ENCODE results near the gene PLXDC2.

PLXDC2 gene

GRCh38 chr10:20048161-20048560 is 231.9 kb downstream of the PLXDC2 start:
- peak; percentile 71 for DNase-seq (ENCODE audit: low spot score)

DNA sequence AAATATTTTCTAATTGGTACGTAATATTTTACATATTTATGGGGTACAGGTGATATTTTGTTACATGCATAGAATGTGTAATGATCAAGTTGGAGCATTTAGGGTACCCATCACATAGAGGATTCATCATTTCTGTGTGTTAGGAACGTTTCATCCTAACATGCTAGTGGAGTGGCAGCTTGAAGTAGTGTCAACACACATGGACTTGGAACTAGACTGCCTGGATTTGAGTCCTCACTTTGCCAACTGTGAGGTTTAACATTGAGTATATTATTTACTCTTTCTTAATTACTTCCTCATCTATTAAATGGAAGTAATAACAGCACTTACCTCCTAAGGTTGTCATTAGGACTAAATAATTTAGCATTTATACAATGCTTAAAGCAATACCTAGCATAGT is 241.9 kb downstream of the PLXDC2 start:
- no peak for DNase-seq (ENCODE audit: low spot score)

DNA sequence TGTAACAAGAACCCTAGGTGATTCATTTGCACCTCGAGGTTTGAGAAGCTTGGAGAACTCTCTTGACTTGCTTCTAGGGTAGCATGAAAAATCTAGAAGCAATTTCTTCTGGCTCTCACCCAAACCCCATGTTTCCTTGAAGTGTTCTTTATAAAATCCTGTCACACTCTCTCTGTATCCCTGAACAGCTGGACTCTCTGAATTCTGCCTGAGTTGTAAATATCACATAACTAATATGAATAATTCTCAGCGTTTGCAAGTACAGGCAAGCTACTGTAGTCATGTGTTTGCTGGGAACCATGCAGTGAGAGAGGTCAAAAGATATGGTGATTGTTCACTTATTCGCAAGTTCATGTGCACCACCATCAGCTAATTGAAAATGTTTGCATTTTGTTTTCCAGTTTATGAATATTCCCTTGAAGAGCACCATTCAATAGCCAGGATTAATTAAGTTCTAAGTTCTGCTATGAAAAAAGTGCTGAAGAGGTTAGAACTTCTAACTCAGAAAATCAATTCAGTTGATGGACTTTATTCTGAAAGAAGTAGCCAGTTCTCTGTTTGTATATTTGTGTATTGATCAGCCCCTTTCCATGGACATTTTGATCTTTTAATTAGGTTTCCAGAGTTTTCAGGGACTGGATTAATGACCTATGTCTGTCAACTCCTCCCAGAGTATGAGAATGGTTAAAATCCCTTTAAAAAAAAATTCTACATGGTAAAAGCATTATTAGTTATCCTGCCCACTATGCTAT is 243.0 kb downstream of the PLXDC2 start:
- DNase-seq (ENCODE audit: low spot score): no peak

DNA sequence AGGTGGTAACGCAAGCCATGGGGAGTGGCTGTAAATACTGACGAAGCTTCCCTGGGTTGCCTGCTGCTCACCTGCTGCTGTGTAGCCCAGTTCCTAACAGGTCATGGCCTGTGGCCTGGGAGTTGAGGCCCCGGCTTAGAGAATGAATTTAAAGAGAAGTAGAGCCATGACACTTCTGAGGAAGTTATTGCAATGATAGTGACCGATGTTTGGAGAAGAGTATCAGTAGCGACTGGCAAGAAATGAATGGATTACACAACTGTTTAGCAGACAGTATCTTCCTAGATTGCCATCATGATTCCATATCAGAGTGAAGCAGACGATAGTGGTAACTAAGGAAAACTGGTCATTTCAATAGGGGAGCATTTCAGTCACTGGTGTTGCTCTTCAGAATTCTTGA is 249.6 kb downstream of the PLXDC2 start:
- DNase-seq (ENCODE audit: low spot score): no peak

DNA sequence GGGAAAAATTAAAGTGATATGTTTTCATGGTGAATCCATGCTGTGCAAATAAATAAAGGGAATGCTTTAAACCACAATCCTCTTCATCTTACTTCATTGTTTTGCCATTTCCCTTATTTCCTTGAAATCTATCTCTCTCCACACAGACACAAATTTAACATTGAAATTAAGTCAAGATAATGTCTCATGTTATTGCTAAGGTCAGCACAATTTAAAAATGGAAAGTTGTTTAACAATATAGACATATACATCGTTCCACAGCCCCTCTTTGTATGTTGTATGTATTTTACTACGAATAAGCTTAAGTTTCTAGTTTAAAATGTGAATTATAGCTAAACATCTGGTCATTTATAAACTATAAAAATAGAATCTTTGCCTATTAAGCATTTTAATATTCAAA is 256.9 kb downstream of the PLXDC2 start:
- no peak for DNase-seq (ENCODE audit: low spot score)

DNA sequence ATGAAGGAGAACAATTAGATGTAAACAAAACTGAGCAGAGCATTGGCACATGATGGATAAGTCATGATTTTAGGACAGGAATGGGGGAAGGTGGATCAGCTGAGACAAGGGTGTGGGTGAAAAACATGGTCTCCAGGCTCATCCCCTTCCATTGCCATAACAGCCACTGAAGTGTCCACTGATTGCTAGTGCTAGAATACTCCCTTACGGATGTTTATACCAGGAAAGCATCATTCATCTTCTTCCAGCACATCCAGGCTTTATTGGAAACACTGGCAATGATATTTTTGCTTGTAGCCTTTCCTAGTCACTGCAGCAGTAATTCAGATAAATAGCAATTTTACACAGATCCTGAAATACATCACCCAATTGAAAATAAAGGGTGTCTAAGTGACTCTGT is 259.5 kb downstream of the PLXDC2 start:
- no peak for DNase-seq (ENCODE audit: low spot score)

DNA sequence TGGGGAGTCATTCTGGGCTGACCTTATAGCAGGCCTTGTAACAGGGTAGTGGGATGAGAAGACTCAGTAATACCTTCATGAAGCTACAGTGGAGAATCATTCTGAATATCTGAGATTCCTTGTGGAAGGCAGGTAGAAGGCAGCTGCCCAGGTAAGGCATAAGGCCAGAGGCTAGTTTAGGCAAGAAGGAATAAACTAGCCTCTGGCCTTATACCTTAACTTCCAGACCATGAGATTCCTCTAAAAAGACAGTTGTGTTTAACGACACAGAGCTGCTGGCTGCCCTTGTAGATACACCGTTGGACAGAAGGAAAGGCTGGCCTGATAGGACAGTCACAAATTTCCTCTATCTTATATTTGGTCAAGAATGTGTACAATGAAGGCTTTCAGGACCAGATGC is 268.2 kb downstream of the PLXDC2 start:
- DNase-seq (ENCODE audit: low spot score): no peak

- DNase-seq (ENCODE audit: low spot score): no peak
Measured at GRCh38 chr10:20085115-20085514, 268.9 kb downstream of the PLXDC2 start.

- DNase-seq (ENCODE audit: low spot score): no peak
Measured at GRCh38 chr10:20087353-20087752, 271.1 kb downstream of the PLXDC2 start.

GRCh38 chr10:20088061-20088701 is 271.9 kb downstream of the PLXDC2 start:
- DNase-seq (ENCODE audit: low spot score): no peak

DNA sequence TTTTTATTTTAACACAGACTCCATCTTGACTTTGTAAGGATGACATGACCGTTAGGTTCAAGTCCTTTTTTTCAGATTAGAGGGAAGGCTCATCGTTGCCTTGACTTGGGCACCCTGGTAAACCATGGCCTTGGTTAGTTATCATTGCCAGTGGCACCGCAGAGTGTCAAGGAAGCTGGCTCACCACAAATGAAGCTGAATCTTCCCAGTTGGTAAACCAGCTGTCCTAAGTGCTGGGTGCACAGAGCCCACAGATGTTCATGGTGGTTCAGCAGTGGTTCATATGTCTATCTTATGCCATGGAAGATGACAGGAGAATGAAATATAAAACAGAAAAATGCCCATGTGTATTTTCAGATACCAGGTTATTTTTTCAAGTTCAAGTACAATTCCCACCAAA is 273.6 kb downstream of the PLXDC2 start:
- DNase-seq (ENCODE audit: low spot score): no peak

DNA sequence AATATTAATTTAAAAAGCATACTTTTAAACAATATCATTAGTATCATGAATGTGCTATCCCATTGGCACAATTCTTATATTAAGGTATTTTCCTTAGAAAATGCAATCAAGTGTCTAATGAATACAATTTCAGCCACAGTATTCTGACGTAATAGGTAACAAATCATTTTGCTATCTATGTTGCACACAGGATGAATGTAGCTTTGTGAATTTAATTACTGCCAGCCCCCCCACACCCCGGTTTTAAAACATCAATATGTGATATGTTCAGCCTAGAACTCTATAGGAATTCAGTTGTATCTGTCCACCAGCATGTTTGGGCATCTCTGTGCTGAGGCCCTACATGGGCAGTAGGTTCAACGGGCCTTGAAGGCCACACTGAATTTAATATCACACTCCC is 274.6 kb downstream of the PLXDC2 start:
- no peak for DNase-seq (ENCODE audit: low spot score)

DNA sequence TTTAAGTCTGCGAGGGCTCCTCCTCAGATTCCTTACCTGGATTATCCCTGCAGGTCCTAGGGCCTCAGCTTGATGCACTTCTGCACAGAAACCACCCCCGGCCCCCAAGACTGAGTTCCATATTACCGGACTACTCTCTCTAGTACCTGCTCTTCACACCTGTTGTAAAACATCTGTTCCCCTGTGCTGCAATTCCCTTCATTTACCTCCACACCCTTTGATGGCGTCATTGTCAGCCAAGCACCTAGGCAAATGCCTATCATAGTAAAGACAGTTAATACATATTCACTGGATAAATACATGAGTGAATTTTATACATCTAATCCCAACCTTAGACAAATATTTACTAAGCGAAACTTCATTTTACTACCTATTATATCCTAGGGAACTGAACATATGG is 275.5 kb downstream of the PLXDC2 start:
- DNase-seq (ENCODE audit: low spot score): no peak

DNA sequence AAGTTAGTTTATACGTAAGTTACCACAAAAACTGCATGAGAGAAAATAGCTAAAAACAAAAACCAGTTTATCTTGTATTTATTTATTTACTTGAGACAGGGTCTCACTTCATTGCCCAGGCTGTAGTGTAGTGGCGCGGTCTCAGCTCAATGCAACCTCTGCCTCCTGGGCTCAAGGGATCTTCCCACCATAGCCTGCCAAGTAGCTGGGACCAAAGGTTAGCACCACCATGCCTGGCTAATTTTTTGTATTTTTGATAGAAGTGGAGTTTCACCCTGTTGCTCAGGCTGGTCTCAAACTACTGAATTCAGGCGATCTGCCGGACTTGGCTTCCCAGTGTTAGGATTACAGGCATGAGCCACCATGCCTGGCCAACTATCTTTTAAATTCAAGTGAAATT is 277.4 kb downstream of the PLXDC2 start:
- DNase-seq (ENCODE audit: low spot score): no peak

DNA sequence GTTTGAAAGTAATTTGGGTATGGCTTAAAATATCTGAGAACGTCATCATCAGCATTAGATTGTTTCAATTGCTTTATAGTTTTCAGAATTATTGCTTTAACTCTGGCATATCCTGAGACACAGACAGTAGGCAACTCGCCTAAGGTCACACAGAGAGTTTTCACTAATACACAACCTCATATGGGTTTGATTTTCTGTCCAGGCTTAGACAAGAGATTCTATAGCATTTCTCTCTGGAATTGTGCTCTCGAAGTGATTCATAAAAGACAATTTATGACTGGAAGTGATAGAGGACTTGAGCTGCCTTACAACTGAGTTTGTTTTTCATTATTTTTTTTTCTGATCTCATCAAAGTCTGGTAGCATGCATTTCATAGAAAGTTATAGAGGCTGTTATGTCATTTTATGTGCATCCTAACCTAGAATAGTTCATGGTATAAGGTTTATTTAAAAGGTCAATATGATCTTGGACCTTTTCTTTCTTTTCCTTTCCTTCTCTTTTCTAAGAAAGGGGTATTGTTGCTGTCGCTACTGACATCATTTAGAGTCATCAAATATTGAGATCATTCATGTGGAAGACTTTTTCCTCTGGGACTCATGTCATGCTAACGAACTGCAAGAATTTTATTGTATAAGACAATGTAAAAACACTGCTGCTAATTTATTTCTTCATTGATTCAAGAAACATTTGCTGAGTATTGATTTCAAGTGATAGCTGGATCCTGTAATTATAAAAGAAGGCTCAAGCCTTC is 278.2 kb downstream of the PLXDC2 start:
- DNase-seq (ENCODE audit: low spot score): no peak

DNA sequence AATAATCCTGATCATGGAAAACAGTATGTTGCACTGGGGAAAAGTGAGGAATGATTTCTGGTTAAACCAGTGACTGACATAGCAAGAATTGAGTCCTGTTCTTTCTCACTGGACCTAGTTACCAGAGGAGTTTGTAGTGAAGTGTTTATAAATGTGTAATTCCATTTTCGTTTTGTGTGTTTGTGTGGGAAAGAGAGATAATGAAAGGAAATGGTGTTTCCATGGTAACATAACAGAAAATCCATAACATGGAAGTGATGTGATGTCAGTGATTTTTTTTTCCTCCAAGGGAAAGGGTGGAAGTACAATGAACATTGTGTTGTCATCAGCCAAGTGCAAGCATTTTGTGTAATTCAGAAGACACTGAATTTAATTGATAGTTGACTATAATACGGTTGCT is 283.9 kb downstream of the PLXDC2 start:
- no peak for DNase-seq (ENCODE audit: low spot score)

DNA sequence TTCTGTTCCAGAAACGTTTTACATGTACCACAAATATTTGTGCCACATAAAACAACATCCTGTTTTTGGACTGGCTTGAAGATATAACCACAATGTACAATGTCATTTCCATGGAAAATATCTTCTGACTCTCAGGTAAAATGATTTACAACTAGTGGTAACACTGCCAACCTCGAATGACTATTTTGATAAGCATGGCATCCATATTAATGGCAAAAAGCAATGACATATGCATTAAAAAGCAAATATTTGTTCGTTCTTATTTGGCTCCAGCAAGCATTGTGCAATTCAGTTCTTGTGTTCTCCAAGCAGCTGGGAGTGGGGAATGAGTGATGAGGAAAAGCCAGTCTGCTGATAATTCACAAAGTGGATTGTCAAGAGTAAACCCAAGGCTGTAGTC is 289.0 kb downstream of the PLXDC2 start:
- DNase-seq (ENCODE audit: low spot score): no peak

GRCh38 chr10:20105931-20106330 is 289.7 kb downstream of the PLXDC2 start:
- no peak for DNase-seq (ENCODE audit: low spot score)

DNA sequence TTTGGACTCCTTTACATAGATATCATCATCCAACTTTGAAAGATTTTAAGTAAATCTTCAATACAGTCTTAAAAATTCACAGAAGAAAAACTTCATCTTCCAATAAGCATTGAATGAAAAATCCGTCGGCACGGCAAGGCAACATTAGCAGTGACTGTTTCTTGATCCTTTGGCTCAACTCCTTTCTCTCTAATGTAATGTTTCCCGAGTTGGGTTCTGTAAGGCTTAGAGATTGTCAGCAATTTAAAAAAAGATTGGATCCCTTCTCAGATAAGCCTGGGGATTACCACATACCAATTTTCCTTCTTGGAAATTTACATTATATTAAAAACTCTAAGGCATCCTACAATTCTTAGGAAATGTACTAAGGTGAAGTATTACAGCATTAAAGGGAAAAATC is 291.8 kb downstream of the PLXDC2 start:
- no peak for DNase-seq (ENCODE audit: low spot score)

DNA sequence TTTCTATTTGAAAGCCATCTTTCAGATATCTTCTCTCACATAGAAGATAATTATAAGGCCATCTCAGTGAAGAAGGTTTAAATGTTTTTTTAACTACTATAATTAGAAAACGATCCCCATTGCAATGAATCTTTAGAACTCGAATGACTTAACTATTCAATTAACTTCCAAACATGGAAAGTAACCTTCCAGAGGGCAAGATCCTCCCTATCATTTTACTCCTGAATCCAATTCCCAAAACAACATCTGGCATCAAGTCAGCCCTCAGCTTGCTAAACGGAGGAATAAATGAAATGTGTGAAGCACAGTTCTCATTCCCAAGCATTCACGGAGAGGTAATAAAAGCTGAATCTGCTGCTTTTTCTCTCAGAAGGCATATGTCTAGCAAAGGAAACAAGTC is 293.4 kb downstream of the PLXDC2 start:
- no peak for DNase-seq (ENCODE audit: low spot score)

GRCh38 chr10:20110125-20111100 is 294.2 kb downstream of the PLXDC2 start:
- no peak for DNase-seq (ENCODE audit: low spot score)

DNA sequence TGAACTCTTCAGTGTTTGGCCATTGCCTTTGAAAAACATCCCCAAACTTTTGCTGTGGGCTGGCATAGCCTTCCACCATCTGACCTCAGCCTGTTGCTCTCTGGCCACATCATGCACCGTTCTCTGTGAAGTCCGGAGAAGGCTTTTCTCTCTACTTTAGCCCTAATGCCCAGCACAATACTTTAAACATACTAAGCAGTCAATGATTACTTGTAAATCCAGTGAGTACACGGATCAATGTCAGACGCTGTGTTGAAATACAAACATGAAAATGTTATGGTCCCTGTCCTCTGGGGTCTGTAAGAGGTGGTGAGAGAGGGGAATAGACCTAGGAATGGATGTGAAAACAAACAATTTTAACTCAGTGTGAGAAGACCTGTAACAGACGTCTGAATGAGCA is 297.9 kb downstream of the PLXDC2 start:
- DNase-seq (ENCODE audit: low spot score): no peak

Data from putamen (tissue), 1 donor.